GM12891 (cell line): ENCODE data around the gene CPXM1.
"Not testable (repeated sequence)": the region's sequence is repeated elsewhere in the genome, so short reads cannot be mapped to it uniquely, and the experiment has no call there.

Experiments used
- POLR2A ChIP-seq: IDR thresholded peaks from 2 replicates; pipeline ENCODE4 v1.6.1; 2011; ENCODE audit warnings: low read depth, low read length, control low read depth
- POLR2AphosphoS5 ChIP-seq: IDR thresholded peaks from 2 replicates; pipeline ENCODE4 v1.6.1; 2011; ENCODE audit warnings: low read depth, low read length, control low read depth
- POU2F2 ChIP-seq: IDR thresholded peaks from 2 replicates; pipeline ENCODE4 v1.6.1; 2011; ENCODE audit warnings: low read depth, mild to moderate bottlenecking, control low read depth, low read length, moderate library complexity
- SPI1 ChIP-seq: IDR thresholded peaks from 2 replicates; pipeline ENCODE4 v1.6.1; 2011; ENCODE audit warnings: low read depth, low read length, control low read depth
- TAF1 ChIP-seq: IDR thresholded peaks from 2 replicates; pipeline ENCODE4 v1.6.1; 2011; ENCODE audit warnings: low read depth, low read length, control low read depth

DNA sequence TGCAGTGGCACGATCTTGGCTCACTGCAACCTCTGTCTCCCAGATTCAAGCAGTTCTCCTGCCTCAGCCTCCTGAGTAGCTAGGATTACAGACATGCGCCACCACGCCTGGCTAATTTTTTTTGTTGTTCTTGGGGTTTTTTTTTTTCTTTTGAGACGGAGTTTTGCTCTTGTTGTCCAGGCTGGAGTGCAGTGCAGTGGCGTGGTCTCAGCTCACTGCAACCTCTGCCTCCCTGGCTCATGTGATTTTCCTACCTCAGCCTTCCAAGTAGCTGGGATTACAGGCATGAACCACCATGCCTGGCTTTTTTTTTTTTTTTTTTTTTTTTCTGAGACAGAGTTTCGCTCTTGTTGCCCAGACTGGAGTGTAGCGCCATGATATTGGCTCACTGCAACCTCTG lies 30.8 kb upstream of the CPXM1 start:
- not testable (repeated sequence) for TF ChIP-seq POLR2AphosphoS5, TAF1, POLR2A, POU2F2, SPI1
